Renal pelvis (tissue), 4 donors: ENCODE data around the gene SP140. TPM values are rescaled to one million over a fixed set of nuclear protein-coding genes. Genes with fewer than 3 reads are reported as not detected.

ENCODE experiments used
- DNase-seq: peaks from one replicate; pipeline ENCODE4 v3.0.0-alpha.2; 2013
- polyA plus RNA-seq, 3 donors: library from polyadenylated mRNA; unstranded; fragments of 120-200 nt; gene quantifications; one replicate each; pipeline ENCODE4 v1.2.1, GENCODE V29; 2013; ENCODE audit not compliant: insufficient read length in 3 of 3

The SP140 gene
- polyA plus RNA-seq, 3 donors = 0.54 to 1.8 (median 1.5) TPM

GRCh38 chr2:230362030-230362691 lies 136.6 kb downstream of the SP140 start:
- no peak for DNase-seq

Other genes with a start within 250 kb of the SP140 start
- 1 to 10 TPM; 6.5 to 6.9 (median 6.7) TPM for gene SLC16A14, start 156.8 kb upstream of the SP140 start, polyA plus RNA-seq
- 10 to 100 TPM; 15.5 to 22.8 (median 17.8) TPM for gene SP110, start 5.8 kb upstream of the SP140 start, polyA plus RNA-seq
- 10 to 100 TPM in 2 of 3 donors, 1 to 10 TPM in 1; 7.6 to 10.4 (median 10.2) TPM for gene SP140L, start 101.5 kb downstream of the SP140 start, polyA plus RNA-seq
- gene SP100, start 190.5 kb downstream of the SP140 start, polyA plus RNA-seq = 10 to 100 TPM; 19.0 to 24.0 (median 22.5) TPM